ENCODE measurements around the gene SPRED1.
A peak's percentile ranks its signal among the peaks of the same experiment; 100 is the strongest.
"Not testable (repeated sequence)": the region's sequence is repeated elsewhere in the genome, so short reads cannot be mapped to it uniquely, and the experiment has no call there.

Gene SPRED1

DNA sequence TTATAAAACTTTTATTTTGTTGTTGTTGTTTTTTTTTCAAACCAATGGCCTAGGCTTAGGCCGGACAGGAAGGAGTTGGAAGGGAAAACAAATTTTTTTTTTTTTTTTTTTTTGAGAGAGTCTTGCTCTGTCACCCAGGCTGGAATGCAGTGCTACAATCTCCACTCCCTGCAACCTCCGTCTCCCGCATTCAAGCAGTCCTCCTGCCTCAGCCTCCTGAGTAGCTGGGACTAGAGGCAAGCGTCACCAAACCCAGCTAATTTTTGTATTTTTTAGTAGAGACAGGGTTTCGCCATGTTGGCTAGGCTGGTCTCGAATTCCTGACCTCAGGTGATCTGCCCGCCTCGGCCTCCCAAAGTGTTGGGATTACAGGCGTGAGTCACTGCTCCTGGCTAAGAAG lies 15.6 kb upstream of the SPRED1 start:
- not testable (repeated sequence) for DNase-seq

DNA sequence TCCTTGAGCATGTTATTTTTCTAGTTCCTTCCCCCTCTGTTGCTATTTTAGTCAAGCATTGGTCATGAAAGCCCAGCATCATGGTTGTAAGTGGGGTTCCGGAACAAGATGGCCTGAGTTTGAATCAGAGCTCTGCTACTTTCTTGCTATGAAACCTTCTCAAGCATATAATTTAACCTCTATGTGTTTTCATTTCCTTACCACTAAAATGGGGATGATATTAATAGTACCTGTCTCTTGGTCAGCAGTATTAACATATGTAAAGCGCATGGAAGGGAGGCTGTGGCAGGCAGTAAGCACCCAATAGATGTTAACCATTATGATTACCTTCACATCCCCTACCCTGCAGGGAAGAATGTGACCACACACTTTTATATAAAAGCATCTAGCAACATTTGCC lies 14.3 kb upstream of the SPRED1 start:
- DNase-seq: no peak

DNA sequence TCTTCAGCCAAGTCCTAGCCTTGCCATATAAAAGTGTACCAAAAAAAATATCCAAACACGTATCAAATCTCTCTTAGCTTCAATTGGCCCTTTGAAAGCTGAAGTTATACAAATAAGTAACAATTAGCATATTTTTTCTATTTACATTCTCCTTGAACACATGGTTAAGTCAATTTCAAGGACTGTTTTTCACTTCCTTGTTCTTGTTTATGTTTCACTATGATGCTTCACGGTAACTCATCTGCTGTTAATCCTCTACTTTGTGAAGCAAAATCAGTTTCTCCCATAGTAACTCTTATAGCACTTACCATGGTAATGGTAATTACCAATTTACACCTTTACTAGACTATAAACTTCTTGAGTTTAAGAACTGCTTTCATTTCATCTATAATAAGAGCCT lies 10.6 kb upstream of the SPRED1 start:
- no peak for DNase-seq

DNA sequence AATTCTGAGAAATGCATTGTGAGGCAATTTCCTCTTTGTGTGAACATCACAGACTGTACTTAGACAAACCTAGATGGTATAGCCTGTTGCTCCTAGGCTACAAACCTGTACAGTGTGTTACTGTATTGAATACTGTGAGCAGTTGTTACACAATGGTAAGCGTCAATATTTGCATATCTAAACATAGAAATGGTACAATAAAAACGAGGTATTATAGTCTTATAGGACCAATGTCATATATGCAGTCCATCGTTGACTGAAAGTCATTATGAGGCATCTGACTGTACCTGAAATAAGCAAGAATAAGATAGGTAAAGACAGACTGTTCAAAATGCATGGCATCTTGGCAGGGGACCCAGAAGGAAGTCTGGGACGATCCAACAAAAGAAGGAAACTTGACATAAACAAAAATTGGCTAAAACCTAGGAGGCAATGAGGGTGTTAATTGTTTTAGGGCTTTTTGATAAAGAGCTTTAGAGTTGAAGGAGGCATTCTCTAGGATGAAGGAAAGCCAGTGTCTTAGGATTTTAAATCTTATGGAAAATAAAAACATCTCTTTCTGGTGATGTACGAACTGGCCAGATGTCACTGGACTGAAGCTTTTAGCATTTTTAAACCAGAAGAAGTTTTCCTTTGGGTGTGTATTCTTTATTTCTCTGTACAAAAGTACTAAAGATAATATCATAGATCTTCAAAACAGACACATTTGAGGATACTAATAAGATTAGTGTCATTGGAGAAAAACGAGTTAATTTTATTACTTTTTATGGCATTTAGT lies 9.2 kb upstream of the SPRED1 start:
- DNase-seq: no peak

DNA sequence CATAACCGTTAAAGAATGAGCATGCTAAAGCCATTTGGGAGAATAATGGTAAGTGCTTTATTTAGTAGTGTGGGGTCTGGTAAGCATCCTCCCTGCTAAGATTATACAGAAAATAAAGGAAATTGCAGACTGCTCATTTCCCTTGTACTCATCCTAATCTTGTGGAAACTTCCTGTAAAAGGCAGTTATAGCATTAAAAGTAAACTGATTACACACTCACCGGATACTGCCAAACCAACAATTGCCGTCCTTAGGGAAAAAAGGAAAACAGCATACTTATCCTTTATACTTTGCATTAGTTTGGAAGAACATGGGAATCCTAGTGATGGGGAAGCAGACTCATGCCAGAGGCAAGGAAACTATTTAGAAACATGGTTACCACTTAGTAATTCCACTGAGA lies 5.3 kb upstream of the SPRED1 start:
- no peak for DNase-seq

DNA sequence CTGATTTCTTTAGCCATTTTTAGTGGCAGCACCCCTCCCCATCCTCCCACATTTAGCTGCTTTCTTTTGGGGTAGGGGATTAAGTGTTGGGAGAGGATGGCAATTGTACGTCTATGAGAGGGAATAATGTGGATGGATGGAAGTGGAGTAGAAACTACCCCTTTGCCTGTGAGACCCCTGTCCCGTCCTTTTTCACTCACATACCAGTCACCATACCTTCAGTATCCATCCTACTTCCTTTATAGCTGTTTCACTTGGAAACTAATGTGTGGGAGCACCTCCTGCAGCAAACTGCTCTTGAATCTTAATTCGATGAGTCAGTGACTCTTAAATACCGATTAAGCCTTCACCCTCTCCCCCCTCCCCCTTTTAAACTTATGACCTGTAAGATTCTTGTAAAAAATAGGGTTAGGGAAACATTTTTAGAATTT lies 730 bp downstream of the SPRED1 start:
- no peak for DNase-seq

DNA sequence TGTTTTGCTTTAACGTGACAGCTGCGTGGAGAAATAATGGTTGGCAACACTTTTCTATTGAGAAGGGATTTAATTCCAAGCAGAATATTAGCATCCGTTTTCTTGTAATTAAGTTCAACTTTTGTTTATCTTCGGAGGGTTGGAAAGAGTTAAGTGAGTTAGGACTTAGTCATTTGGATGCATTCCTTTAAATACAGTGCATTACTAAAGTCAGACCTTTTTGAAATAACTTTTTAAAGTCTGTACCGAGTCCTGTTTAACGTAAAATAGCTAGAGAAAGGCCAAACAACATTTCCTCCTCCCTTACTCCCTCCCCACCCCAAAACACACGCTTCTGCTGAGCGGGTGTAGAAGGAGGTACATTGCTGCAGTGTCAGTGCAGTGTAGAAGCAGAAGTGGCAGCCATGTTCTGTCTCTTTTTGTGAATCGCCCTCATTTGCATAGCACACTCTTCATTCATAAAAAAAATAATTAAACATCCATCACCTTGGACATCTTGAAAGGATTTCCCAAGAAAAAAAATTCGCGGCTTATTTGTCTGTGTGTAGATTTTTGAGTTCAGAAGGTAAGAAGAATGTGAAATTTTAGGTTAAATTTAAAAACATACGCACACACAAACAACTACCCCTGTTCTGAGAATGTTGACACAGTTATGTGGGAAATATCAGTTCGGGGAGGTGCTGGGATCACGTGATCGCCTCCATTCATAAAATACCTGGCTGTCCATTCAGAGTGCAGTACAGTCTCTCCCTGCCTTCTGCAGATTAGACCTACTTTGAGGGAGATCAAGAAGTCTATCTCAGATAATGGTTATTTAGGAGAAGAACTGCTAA lies 1.6 kb downstream of the SPRED1 start:
- peak in 2 of 4 experiments; percentile 2 to 10 for DNase-seq

DNA sequence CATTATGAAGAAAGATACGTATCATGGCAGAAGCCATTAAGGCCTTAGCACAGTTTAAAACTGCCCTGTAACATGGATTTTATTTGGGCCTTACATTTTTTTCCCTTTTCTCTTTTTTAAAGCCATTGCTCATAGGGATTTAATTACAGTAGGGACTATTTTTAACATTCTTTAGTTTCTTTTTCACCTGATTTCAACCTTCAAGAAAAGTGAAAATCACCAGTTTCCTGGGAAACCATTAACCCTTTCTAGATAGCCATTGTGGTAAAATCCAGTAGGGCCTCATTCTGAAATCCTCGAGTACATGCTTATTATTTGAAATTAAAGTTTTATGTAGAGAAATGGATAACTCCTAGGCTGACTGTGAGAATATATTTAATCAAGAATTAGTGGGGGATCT lies 3.1 kb downstream of the SPRED1 start:
- no peak for DNase-seq

DNA sequence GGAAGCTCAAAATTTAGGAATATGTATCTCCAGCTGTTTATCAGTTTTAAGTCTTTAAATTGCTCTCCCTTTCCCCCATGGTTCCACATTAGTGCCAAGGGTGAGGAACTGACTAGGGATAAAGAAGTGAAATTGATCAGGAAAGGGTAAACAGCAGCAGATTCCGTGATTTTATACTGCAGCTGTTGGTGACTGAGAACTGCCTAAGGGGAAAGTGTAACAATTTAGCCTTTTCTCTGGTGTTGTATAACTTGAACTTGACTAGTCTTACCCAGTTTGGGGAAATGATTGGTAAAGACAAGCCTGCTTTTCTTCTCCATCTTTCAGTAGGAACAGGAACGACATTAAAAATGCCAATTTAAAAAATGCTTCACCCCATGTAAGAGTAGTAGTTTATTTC lies 5.0 kb downstream of the SPRED1 start:
- no peak for DNase-seq

DNA sequence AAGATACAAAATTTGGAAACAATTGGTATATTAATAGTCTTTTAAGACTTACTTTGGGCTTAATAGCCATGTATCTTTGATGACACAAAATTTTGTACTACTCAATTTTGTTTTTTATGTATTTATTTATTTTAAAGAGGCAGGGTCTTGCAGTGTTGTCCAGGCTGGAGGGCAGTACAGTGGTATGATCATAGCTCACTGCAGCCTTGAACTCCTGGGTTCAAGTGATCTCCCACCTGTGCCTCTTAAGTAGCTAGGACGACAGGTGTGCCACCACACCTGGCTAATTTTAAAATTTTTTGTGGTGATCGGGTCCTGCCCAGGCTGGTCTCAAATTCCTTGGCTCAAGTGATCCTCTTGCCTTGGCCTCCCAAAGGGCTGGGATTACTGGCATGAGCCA lies 6.5 kb downstream of the SPRED1 start:
- DNase-seq: no peak

DNA sequence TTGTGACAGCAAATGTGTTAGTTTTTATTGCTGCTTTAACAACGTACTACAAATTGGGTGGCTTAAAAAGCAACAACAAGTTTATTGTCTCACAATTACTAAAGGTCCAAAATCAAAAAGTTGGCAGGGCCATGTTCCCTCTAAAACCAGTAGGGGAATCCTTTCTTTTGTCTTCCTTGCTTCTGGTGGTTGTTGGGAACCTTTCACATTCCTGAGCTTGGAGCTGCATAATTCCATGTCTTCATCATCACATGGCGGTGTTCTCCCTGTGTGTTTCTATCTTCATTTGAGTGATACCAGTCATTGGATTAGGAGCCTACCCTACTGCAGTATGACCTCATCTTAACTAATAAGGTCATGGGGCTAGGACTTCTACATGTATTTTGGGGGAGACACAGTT lies 7.4 kb downstream of the SPRED1 start:
- DNase-seq: no peak

DNA sequence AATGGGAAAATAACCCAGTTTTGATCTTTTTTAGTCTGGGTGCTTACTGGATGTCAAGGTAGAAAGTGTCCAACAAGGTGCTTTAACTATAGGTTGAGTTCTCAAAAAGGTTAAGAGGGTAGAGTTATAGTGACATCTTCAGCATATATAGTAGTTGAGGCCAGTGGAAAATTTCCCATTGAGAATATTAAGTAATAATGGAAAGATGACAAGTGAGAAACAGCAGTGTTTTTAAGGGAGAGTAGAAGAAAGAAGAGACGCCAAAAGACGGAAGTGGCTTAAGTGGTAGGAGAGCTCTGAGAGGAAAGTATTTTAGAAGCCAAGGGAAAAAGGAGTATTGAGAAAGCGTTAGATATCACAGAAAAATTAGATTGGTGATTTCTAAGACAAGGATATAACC lies 10.6 kb downstream of the SPRED1 start:
- DNase-seq: no peak

DNA sequence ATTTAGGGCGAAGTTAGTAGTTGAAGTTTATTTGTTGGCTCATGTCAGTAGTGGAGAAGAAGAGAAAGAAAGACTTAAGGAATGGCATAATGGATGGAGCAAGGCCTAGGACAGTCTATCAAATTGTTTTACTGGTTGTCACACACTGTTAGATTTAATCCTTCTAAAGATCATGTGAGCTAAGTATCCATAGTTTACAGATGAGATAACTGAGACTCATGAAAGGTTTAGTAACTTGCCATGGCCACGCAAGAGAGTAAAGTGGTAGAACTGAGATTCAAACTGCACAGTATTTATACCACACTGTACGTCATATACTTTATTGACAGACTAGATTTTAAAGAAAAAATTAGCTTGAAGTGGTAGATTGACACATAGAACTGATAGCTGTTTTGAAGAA lies 11.4 kb downstream of the SPRED1 start:
- no peak for DNase-seq

DNA sequence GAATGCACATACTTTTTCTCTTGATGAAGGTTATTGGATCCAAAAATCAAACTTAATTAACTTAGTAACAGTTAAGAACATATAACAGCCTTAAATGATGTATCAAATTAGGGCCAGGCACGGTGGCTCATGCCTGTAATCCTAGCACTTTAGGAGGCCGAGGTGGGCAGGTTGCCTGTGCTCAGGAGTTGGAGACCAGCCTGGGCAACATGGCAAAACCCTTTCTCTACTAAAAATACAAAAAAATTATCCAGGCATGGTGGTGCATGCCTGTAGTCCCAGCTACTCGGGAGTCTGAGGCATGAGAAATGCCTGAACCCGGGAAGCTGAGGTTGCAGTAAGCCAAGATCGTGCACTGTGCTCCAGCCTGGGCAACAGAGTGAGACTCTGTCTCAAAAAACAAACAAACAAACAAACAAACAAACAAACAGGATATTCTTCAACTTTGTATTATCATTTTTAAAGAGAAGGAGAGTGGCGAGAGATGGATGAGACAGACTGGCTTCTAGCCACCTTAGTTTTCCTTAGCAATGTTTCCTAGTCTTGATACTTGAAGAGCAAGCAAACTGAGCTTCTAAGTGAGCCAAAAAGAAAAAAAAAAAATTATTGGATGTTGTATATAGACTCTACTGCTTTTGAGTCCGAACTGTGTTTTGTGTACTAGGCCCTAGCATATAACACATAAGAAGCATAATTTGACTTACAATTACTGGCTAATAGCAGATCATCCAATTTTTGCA lies 13.8 kb downstream of the SPRED1 start:
- no peak for DNase-seq

DNA sequence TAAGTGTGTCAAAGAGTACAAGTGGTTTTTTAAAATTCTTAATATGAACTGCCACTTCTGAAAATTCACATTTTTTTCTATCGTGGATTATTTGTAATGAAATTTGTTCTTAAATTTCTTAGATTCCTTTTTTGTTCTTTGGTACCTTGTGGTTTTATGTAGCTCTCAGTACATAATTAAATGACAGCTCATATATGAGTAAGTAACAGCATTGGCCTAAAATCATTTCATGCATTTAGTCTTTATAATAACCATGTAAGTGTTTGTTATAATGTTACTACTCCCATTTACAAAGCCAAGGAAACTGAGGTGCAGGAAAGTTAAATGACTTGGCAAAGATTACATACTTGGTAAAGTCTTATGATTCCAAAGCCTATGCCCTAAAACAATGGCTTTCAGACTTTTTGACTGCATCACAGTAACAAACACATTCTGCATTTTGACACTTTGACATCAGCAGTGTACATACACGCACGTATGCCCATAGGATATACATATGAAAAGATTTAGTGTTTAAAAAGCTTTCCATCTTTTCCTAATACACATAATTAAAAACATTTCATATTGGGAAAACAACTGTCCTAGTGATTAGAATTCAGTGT lies 14.9 kb downstream of the SPRED1 start:
- DNase-seq: no peak

DNA sequence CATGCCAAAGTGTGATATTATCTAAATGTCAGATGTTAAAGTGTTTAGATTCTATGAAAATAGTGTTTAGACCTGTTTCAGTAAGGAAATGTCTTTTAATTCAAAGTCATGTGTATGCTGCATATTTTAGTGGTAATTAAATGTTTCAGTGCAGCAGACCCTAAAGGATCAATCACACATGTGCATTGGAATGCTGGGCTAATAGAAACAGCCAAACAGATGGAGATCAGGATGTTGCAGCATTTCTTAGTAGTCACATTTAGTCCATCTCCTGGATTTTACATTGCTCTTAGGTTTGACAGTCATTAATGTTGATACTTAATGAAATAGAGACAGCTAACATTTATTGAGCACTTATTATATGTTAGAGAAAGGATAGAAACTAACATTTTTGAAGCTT lies 18.5 kb downstream of the SPRED1 start:
- DNase-seq: no peak

DNA sequence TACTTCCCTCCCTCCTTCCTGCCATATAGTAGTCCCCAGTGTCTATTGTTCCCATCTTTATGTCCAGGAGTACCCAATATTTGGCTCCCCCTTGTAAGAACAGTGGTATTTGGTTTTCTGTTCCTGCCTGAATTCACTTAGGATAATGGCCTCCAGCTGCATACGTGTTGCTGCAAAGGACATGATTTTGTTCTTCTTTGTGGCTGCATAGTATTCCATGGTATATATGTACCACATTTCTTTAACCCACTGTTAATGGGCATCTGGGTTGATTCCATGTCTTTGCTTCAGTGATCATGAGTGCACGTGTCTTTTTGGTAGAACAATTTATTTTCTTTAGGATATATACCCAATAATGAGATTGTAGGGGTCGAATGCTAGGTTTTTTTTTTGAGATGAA lies 19.3 kb downstream of the SPRED1 start:
- DNase-seq: no peak

DNA sequence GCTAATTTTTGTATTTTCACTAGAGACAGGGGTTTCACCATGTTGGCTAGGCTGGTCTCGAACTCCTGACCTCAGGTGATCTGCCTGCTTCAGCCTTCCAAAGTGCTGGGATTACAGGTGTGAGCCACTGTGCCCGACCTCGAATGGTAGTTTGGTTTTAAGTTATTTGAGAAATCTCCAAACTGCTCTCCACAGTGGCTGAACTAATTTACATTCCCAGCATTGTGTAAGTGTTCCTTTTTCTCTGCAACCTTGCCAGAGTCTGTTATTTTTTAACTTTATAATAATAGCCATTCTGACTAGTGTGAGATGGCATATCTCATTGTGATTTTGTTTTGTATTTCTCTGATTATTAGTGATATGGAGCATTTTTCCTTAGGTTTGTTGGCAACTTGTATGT lies 19.8 kb downstream of the SPRED1 start:
- not testable (repeated sequence) for DNase-seq

DNA sequence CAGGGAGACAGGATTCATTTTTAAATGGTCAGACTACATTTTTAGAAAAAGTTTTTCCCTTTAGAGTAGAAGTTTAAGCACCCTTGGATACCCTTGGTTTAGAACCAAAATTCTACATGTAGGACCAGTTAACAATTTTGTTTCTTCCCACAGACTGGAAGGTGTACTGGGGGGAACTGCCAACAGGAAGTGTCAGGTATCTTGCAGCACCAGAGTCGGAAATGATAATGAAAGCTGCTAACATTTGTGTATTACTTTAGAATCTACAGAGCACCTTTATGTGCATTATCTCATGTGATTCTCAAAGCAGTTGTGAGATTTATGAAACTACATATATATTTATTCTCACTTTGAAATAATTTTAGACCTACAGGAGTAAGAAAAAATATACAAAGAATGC lies 21.5 kb downstream of the SPRED1 start:
- no peak for DNase-seq

DNA sequence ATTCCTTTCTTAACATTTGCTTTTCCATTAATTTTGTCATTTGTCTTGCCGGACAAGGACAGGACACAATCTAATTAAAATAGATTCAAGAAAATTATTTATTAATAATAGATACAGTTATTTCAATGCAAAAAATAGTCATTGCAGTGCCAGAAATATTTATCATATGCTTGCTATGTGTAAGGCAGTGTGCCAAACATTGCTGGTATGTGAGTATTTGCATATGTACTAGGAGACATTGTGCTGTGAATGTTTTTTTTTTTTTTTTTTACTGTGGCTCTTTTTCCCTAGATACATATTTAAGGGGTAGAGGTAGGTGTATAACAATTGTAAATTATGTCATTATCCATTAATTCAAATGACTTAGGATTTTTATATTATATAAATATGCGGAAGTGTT lies 23.3 kb downstream of the SPRED1 start:
- DNase-seq: no peak

DNA sequence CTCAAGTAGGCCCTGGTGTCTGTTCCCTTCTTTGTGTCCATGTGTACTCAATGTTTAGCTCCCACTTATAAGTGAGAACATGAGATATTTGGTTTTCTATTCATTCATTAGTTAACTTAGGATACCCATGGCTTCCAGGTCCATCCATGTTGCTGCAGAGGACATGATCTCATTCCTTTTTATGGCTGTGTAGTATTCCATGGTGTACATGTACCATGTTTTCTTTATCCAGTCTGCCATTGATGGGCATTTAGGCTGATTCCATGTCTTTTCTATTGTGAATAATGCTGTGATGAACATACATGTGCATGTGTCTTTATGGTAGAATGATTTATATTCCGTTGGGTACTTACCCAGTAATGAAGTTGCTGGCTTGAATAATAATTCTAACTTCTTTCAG lies 24.6 kb downstream of the SPRED1 start:
- not testable (repeated sequence) for DNase-seq

DNA sequence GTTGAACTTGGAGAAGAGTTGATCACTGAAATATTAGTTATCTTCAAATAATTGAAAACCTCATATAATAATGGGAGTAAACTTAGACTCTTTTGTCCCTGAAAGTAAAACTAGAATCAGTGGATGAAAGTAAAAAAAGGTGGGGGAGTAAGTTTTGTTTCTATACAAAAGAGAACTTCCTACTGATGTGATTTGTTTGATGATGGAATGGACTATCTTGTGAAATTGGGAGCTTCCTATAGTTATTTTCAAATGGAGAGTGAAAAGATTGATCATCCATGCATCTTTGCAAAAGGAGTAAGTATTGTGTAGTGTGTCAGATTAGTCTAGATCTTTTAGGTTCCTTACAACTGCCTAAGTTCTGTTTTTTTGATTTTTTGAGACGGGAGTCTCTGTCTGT lies 28.4 kb downstream of the SPRED1 start:
- no peak for DNase-seq

DNA sequence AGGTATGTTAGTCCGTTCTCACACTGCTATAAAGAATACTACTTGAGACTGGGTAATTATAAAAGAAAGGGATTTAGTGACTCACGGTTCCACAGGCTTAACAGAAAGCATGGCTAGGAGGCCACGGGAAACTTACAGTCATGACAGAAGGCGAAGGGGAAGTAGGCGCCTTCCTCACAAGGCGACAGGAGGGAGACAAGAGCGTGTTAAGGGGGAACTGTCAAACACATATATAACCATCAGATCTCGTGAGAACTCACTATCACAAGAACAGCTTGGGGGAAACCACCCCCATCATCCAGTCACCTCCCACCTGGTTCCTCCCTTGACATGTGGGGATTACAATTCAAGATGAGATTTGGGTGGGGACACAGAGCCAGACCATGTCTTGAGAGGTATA lies 30.4 kb downstream of the SPRED1 start:
- no peak for DNase-seq
